GM12873 (cell line): Measurements from ENCODE around the gene KRTAP9-3.
"Not testable (repeated sequence)": the region's sequence is repeated elsewhere in the genome, so short reads cannot be mapped to it uniquely, and the experiment has no call there.

Experiments
- CTCF ChIP-seq: IDR thresholded peaks from 2 replicates; pipeline ENCODE4 v1.5.1; 2012; ENCODE audit warnings: low read depth, mild to moderate bottlenecking, moderate library complexity, low read length, control low read depth; ENCODE audit not compliant: insufficient read depth; ENCODE audit errors: missing control alignments

The KRTAP9-3 gene

GRCh38 chr17:41232399-41233105 is at the start of gene KRTAP9-3:
Gene KRTAP9-3, plus strand, starts transcription at chr17:41232449. Its CDS starts 53 bp downstream, at chr17:41232502.
- TF ChIP-seq CTCF: not testable (repeated sequence)

GRCh38 chr17:41184480-41184961 is 47.7 kb upstream of the KRTAP9-3 start, which contains the start of gene KRTAP4-1:
Gene KRTAP4-1, minus strand, starts transcription at chr17:41184911. Its CDS starts 57 bp downstream, at chr17:41184854.
- no peak for TF ChIP-seq CTCF

DNA sequence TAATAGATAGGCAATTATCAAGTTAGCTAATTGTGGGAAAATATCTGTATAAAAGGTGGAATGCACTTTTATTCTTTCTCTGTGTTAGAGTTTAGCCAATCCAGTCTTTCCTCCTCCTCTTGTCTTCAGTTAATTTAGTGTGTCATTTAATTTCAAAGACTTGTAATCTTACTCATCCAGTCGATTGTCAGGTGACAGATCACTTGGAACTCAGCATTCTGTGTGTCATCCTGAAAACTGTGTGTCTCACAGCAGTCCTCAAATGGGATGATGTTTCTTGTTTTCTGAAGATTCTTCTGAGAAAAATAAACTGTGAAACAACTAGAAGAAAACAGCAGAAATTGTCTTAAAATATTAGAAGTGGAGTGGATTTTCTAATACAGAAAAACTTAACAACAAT is 47.2 kb upstream of the KRTAP9-3 start:
- no peak for TF ChIP-seq CTCF

- TF ChIP-seq CTCF: no peak
These were observed 45.4 kb upstream of the KRTAP9-3 start for GRCh38 chr17:41186872-41187271.

GRCh38 chr17:41189837-41190318 is 42.4 kb upstream of the KRTAP9-3 start, which contains the start of gene KRTAP9-1:
Gene KRTAP9-1, plus strand, starts transcription at chr17:41189887. Its CDS starts 0 bp downstream, at chr17:41189887.
- TF ChIP-seq CTCF: not testable (repeated sequence)

DNA sequence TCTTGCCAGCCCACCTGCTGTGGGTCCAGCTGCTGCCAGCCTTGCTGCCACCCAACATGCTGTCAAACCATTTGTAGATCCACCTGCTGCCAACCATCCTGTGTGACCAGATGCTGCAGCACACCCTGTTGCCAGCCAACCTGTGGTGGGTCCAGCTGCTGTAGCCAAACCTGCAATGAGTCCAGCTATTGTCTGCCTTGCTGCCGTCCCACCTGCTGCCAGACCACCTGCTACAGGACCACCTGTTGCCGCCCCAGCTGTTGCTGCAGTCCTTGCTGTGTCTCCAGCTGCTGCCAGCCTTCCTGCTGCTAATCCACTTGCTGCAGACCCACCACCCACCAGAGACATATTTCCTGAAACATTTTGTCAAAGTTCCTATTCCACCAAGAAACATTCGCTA is 41.9 kb upstream of the KRTAP9-3 start:
- no peak for TF ChIP-seq CTCF

DNA sequence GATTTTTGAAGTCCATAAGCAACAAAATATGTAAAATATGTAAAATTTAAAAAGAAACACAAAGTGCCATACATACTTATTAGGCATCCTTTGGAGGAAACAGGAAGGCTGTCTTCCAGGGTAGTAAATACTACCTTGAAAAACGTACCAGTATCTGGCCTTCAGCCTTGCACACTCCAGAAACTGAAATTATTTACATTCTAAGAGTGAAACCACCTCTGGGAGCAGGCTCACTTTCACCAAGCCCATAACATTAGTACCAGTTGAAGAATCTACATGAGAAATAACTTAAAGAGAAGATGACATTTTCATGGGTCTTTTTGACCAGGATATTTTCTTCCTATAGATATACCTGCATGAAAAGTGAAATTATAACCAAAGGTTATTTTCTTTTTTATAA is 36.2 kb upstream of the KRTAP9-3 start:
- no peak for TF ChIP-seq CTCF
